HUES6 (cell line): ENCODE measurements around the gene RNU1-4.
"Not testable (repeated sequence)": the region's sequence is repeated elsewhere in the genome, so short reads cannot be mapped to it uniquely, and the experiment has no call there.

Source experiments
- H3K27ac ChIP-seq: 2 replicates; pipeline ENCODE4 v1.7.0; 2013; ENCODE audit warnings: low read depth, mild to moderate bottlenecking, low read length, inconsistent platforms
- H3K27me3 ChIP-seq: 2 replicates; pipeline ENCODE4 v1.6.1; 2013; ENCODE audit warnings: low read length; ENCODE audit not compliant: control insufficient read depth, insufficient read depth
- H3K36me3 ChIP-seq: 2 replicates; pipeline ENCODE4 v1.6.1; 2013; ENCODE audit warnings: low read length; ENCODE audit not compliant: control insufficient read depth, insufficient read depth
- H3K4me1 ChIP-seq: 2 replicates; pipeline ENCODE4 v1.6.1; 2013; ENCODE audit warnings: low read length; ENCODE audit not compliant: control insufficient read depth, insufficient read depth
- H3K4me3 ChIP-seq: 2 replicates; pipeline ENCODE4 v1.5.1; 2013; ENCODE audit warnings: low read depth, low read length
- H3K9ac ChIP-seq: one replicate; pipeline ENCODE4 v1.6.1; 2013; ENCODE audit warnings: mild to moderate bottlenecking, low read length
- H3K9me3 ChIP-seq: 2 replicates; pipeline ENCODE4 v1.6.1; 2013; ENCODE audit warnings: low read depth, low read length; ENCODE audit not compliant: control insufficient read depth, insufficient read depth

RNU1-4 gene

DNA sequence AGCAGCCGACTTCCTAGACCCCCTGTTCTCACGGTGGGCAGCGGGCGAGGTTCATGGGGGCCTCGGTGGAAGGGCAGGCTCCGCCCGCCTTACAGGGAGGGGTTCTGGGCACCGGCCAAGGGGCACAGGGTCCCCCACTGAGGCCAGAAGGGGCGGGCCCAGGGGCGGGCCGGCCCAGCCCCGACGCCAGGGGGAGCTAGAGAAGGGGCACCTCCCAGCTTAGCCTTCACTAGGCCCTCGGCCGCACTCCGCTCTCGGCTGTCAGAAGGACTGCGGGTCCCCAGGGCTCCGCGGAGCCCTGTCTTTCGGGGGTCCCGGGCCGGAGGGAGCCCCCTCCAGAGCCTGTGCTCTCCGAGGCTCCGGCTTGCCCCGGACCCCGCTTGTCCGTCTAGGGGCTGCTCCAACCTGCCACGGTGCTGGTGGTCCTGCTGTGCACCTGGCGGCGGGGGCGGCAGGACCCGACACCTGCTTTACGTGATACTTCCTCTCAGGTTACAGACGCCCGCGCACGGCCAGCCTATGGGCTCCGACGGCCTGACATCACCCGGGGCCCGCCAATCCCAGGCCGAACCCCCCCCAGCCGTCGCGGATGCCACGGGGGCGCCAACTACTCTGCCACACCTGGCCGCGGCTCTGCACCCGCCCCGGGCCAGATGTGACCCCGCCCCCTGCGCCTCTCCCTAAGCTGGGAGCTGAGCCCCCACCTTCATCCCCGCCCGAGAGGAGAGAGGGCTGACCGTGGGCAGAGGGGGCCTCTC, 40.0 kb upstream of the RNU1-4 start:
- H3K9me3 ChIP-seq, H3K36me3 ChIP-seq, H3K4me1 ChIP-seq, H3K9ac ChIP-seq, H3K27me3 ChIP-seq, H3K4me3 ChIP-seq, H3K27ac ChIP-seq: not testable (repeated sequence)

DNA sequence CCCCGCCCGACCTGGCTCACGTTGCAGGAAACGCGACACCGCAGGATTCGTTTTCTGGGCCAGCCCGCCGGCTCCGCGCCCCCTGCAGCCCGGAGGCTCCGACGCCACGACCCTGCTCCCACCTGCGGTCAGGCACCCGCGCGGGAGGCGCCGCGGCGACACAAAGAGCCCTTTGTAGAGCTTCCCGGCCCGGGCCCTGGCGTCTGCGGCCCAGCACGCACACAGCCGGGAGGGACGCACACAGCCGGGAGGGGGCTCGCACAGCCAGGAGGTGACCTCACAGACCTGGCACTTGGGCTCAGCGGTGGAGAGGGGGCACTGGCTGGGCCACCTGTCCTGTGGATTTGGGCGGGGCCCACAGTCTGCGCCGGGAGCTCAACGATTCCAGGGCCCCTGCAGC, 39.1 kb upstream of the RNU1-4 start:
- H3K4me1 ChIP-seq, H3K27me3 ChIP-seq, H3K9me3 ChIP-seq, H3K9ac ChIP-seq, H3K36me3 ChIP-seq, H3K27ac ChIP-seq, H3K4me3 ChIP-seq: not testable (repeated sequence)

DNA sequence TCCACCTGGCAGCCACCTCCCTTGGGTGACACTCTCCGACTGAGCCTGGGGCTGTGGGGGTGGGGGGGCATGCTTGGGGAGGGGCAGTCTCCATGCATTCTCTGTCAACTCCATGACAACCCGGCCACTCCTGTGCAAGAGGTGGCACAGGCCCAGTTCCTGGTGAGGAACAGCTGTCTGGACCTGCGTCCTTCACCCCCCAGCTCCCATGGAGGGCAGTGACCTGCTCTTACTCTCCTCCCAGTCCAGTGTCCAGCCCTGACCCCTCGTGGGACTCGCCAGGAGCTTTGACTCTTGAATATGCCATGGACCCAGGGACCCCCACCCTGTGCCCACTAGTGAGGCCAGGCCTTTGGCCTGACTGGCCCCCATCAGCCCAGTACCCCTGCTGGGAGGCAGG, 38.0 kb upstream of the RNU1-4 start:
- not testable (repeated sequence) for H3K4me1 ChIP-seq, H3K27ac ChIP-seq, H3K9ac ChIP-seq, H3K9me3 ChIP-seq, H3K4me3 ChIP-seq, H3K27me3 ChIP-seq, H3K36me3 ChIP-seq

DNA sequence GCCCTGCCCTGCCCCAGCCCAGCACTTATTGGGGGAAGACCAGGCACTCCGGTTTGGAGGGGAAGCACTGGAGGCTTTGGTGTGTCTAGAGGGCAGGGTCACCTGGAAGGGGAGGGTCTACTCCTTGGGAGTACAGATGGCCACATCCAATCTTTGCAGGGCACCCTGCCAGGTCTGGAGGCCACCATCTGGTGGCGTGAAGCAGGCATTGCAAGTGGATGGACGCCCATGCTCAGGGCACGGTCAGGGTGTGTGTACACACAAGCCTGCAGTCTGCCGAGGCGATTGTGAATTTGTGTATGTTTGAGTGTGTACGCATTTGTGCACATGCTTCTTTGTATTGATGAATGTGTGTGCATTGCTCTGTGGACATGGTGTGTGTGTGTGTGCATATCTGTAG, 37.2 kb upstream of the RNU1-4 start:
- H3K4me3 ChIP-seq, result not testable (repeated sequence)

DNA sequence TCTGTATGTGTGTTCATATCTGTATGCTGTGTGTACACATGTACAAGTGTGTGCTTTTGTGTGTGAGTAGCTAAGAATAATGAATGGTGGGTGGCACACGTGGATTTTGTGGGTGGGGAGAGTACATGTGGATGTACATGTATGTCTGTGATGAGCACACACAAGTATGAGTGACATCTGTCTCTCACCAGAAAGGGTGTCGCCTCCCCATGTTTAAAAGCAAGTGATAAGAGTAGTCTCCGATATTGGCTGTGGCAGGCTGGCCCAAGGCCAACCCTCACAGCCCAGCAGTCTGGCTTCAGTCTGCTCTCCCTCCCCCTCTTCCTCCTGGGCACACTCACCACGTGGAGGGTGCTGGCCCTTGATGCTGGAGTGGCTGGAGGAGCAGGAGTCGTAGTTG, 36.7 kb upstream of the RNU1-4 start:
- H3K4me3 ChIP-seq, H3K27ac ChIP-seq, H3K9me3 ChIP-seq, H3K27me3 ChIP-seq, H3K4me1 ChIP-seq, H3K36me3 ChIP-seq, H3K9ac ChIP-seq: not testable (repeated sequence)

More for the DNA sequence above, 37.2 kb upstream of the RNU1-4 start:
- not testable (repeated sequence) for H3K27me3 ChIP-seq, H3K36me3 ChIP-seq, H3K9me3 ChIP-seq, H3K27ac ChIP-seq, H3K4me1 ChIP-seq, H3K9ac ChIP-seq

DNA sequence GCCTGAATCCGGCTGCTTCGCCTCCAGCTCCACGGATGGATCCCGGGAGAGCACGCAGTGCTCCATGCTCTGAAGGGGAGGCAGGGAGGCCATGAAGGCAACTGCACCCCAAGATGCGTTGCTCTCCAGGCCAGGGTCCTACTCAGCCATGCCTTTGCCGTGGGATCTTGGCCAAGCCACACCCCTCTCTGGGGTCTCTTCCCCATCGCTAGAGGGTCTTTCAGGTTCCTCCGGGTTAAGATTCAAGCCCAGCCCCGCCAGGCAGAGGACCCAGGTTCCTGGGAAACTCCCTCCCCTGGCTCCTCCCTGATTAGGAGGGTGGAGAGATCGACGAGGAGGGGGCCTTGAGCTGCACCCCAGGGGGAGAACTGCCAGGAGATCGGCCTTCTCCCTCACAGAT, 36.2 kb upstream of the RNU1-4 start:
- not testable (repeated sequence) for H3K36me3 ChIP-seq, H3K9me3 ChIP-seq, H3K27me3 ChIP-seq, H3K9ac ChIP-seq, H3K4me1 ChIP-seq, H3K4me3 ChIP-seq, H3K27ac ChIP-seq

DNA sequence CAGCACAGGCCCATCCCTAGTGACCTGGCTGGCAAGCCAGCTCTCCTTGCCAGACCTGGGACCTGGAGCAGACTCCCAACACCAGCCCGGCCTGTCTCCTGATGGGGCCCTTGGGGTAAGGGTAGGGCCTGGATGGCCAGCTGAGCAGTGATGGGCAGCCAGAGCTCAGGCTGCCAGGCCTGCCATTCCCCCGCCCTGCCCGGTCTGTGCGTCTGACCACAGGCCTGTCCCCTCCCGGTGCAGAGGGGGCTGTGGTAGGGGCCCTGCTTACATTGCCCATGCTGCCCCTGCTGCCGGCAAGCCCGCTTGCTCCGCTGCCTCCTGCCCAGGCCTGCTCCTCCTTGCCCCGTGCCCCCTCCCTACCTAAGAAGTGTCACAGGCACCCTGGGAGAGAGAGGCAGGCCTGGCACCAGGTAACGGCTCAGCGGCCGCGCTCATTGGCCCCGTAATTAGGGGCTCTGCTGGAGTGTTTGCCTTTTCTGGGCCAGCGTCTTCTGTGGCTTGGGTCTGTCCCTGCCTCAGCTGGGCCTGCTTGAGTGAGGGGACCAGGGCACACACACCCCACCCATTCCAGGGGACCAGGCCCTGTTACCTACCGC, 35.7 kb upstream of the RNU1-4 start:
- H3K4me3 ChIP-seq, H3K9me3 ChIP-seq, H3K27me3 ChIP-seq, H3K36me3 ChIP-seq, H3K4me1 ChIP-seq, H3K9ac ChIP-seq, H3K27ac ChIP-seq: not testable (repeated sequence)

DNA sequence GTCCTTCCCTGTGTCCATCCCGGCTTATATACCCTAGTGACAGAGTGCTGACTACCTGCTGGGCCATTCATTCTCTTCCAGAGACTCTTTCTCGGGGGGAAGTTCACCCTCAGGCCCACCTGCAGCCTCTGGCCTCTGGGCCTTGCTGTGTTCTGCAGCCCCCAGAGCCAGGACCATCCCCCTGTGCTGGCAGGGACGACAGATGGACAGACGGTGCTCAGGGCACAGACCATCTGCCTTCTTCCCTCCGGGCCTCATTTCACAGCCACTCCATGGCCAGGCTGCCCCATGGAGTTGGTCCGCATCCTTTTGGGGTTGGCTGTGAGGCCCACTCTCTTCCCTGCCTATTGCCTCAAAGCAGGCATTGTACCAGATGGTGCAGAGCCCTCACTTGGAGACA, 34.0 kb upstream of the RNU1-4 start:
- H3K27ac ChIP-seq, H3K9me3 ChIP-seq, H3K27me3 ChIP-seq, H3K9ac ChIP-seq, H3K4me3 ChIP-seq, H3K36me3 ChIP-seq, H3K4me1 ChIP-seq: not testable (repeated sequence)

DNA sequence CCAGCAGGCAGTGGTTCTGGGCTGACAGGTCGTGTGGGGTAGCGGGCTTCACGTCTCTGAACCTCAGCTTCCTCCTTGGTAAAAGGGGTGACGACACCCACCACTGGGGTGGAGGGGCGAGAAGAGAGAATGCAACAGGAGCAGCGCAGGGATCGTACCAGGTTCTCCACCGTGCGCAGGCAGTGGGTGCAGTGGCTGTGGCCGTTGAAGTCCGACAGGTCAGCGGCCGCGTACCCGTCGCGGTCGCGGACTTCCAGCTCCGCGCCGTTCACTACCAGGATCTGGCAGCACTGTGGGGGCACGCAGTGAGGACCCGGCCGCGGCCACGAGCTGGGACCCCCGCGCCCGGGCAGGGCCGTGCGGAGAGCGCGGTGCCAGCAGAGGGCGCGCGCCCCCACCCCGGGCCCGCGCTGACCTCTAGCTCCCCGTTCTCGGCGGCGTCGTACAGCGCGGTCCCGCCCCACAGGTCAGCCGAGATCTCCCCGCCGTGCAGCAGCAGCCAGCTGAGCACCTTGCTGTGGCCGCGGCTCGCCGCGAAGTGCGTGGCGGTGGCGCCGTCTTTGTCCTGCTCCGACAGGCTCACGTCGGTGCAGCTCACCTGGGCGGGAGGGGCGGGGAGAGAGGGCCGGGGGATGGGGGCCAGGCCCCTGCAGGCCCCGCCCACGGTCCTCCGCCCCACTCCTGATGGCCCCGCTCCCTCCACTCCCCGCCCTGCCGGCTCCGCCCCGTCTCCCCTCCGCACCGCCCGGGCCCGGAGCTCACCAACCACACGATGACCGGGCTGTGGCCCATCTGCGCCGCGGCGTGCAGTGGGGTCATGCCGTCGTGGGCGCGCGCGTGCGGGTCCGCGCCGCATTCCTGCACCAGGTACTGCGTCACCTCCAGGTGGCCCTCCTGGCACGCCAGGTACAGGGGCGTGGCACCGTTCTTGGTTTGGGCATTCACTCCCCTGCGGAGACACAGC, 32.9 kb upstream of the RNU1-4 start:
- not testable (repeated sequence) for H3K9me3 ChIP-seq, H3K27me3 ChIP-seq, H3K27ac ChIP-seq, H3K36me3 ChIP-seq, H3K9ac ChIP-seq, H3K4me1 ChIP-seq
- peak overlapping the region; percentile 53 for H3K4me3 ChIP-seq

DNA sequence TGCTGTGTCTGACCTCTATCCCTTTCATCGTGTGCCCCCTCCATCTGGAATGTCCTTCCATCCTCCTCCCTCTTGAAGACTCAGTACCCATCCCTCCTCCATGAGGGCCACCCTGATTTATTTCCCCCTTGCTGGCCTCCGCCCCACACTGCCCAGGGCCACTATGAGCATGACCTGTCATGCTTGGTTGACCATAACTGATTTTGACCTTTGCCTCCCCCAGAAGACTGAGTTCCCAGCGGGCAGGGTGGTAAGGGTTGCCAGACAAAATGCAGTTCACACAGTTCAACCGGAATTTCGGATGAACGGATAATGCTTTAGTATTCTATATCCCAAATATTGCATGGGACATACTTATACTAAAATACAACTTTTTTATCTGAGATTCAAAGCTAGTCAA, 31.6 kb upstream of the RNU1-4 start:
- not testable (repeated sequence) for H3K27ac ChIP-seq, H3K27me3 ChIP-seq, H3K4me3 ChIP-seq, H3K4me1 ChIP-seq, H3K9ac ChIP-seq, H3K36me3 ChIP-seq, H3K9me3 ChIP-seq

DNA sequence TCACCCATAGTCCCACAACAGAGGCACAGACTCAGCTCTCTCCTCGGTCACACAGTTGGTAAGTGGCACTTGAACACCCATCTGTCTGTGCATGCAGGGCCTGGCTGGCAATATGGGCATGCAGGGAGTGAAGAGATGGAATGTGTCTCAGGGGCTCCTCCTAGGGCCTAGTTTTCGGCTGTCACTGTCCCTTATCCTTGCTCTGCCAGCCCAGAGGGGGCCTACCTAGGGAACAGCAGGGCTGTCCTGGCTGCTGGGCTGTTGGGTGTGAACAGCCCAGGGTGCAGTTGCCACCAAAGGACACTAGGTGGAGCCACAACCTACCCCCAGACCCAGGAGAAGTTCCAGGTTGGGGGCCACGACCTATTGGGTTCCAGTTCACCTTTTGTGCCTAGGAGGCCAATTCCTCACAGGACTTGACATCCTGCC, 30.6 kb upstream of the RNU1-4 start:
- H3K27ac ChIP-seq, H3K9me3 ChIP-seq, H3K4me1 ChIP-seq, H3K27me3 ChIP-seq, H3K36me3 ChIP-seq, H3K9ac ChIP-seq, H3K4me3 ChIP-seq: not testable (repeated sequence)
